ENCODE data around the gene CPNE9.

CPNE9 gene

GRCh38 chr3:9695746-9696145 is 7.9 kb upstream of the CPNE9 start:
- H3K4me3 Mint-ChIP-seq: no peak overlapping the region
- peaks cover 54% of the 10 kb centered on the region for H3K36me3 Mint-ChIP-seq
- ATAC-seq (ENCODE audit: low read depth): no peak
- H3K27ac Mint-ChIP-seq: no peak overlapping the region
- H3K4me1 Mint-ChIP-seq: peaks cover 12% of the 10 kb centered on the region
- H3K9me3 Mint-ChIP-seq: no peaks in the 10 kb centered on the region
- no peaks in the 10 kb centered on the region for H3K27me3 Mint-ChIP-seq
- DNase-seq (ENCODE audit: low spot score in 2 of 2): no peak

GRCh38 chr3:9696480-9697220 is 7.0 kb upstream of the CPNE9 start:
- H3K4me1 Mint-ChIP-seq: peaks cover 5% of the 10 kb centered on the region
- H3K9me3 Mint-ChIP-seq: no peaks in the 10 kb centered on the region
- no peak for ATAC-seq (ENCODE audit: low read depth)
- peaks cover 58% of the 10 kb centered on the region for H3K36me3 Mint-ChIP-seq
- H3K4me3 Mint-ChIP-seq: no peak overlapping the region
- H3K27ac Mint-ChIP-seq: no peak overlapping the region
- DNase-seq (ENCODE audit: low spot score in 2 of 2): no peak
- no peaks in the 10 kb centered on the region for H3K27me3 Mint-ChIP-seq

- peaks cover 7% of the 10 kb centered on the region for H3K4me1 Mint-ChIP-seq
- peaks cover 60% of the 10 kb centered on the region for H3K36me3 Mint-ChIP-seq
- no peaks in the 10 kb centered on the region for H3K9me3 Mint-ChIP-seq
- ATAC-seq (ENCODE audit: low read depth) (no peak), DNase-seq (ENCODE audit: low spot score in 2 of 2) (no peak)
- H3K27ac Mint-ChIP-seq: no peak overlapping the region
- H3K4me3 Mint-ChIP-seq: no peak overlapping the region
- no peaks in the 10 kb centered on the region for H3K27me3 Mint-ChIP-seq
Measured at GRCh38 chr3:9697892-9698291, 5.7 kb upstream of the CPNE9 start.

- Mint-ChIP-seq H3K4me1 (peaks cover 9% of the 10 kb centered on the region), H3K9me3 (no peaks in the 10 kb centered on the region), H3K4me3 (no peak overlapping the region), H3K27ac (no peak overlapping the region), H3K36me3 (peaks cover 60% of the 10 kb centered on the region), H3K27me3 (no peaks in the 10 kb centered on the region)
- DNase-seq (ENCODE audit: low spot score in 2 of 2) (no peak), ATAC-seq (ENCODE audit: low read depth) (no peak)
Measured at GRCh38 chr3:9698293-9698692, 5.3 kb upstream of the CPNE9 start.

- ATAC-seq (ENCODE audit: low read depth) (no peak), DNase-seq (ENCODE audit: low spot score in 2 of 2) (no peak)
- Mint-ChIP-seq H3K36me3 (peaks cover 43% of the 10 kb centered on the region), H3K4me1 (peaks cover 12% of the 10 kb centered on the region), H3K4me3 (no peak overlapping the region), H3K9me3 (no peaks in the 10 kb centered on the region), H3K27me3 (peaks cover 4% of the 10 kb centered on the region), H3K27ac (no peak overlapping the region)
Measured at GRCh38 chr3:9700536-9700935, 3.1 kb upstream of the CPNE9 start.

GRCh38 chr3:9701006-9701405 is 2.6 kb upstream of the CPNE9 start:
- no peak for DNase-seq (ENCODE audit: low spot score in 2 of 2)
- no peak for ATAC-seq (ENCODE audit: low read depth)

GRCh38 chr3:9701711-9702110 is 1.9 kb upstream of the CPNE9 start:
- peaks cover 10% of the 10 kb centered on the region for H3K27me3 Mint-ChIP-seq
- H3K27ac Mint-ChIP-seq: no peak overlapping the region
- H3K4me1 Mint-ChIP-seq: peaks cover 12% of the 10 kb centered on the region
- H3K36me3 Mint-ChIP-seq: peaks cover 43% of the 10 kb centered on the region
- H3K9me3 Mint-ChIP-seq: peaks cover 2% of the 10 kb centered on the region
- no peak for ATAC-seq (ENCODE audit: low read depth)
- no peak for DNase-seq (ENCODE audit: low spot score in 2 of 2)
- no peak overlapping the region for H3K4me3 Mint-ChIP-seq

More at GRCh38 chr3:9701006-9701405, 2.6 kb upstream of the CPNE9 start:
- Mint-ChIP-seq H3K4me3 (no peak overlapping the region), H3K36me3 (peaks cover 39% of the 10 kb centered on the region), H3K27me3 (peaks cover 6% of the 10 kb centered on the region), H3K27ac (no peak overlapping the region), H3K4me1 (peaks cover 12% of the 10 kb centered on the region), H3K9me3 (no peaks in the 10 kb centered on the region)

- Mint-ChIP-seq H3K27ac (no peak overlapping the region), H3K27me3 (peaks cover 11% of the 10 kb centered on the region), H3K36me3 (peaks cover 37% of the 10 kb centered on the region), H3K4me3 (no peak overlapping the region), H3K9me3 (peaks cover 2% of the 10 kb centered on the region), H3K4me1 (peaks cover 12% of the 10 kb centered on the region)
- DNase-seq (ENCODE audit: low spot score in 2 of 2) (no peak), ATAC-seq (ENCODE audit: low read depth) (no peak)
Measured at GRCh38 chr3:9703240-9703639, 393 bp upstream of the CPNE9 start.

- H3K36me3 Mint-ChIP-seq: peaks cover 34% of the 10 kb centered on the region
- peaks cover 2% of the 10 kb centered on the region for H3K9me3 Mint-ChIP-seq
- H3K27me3 Mint-ChIP-seq: peaks cover 11% of the 10 kb centered on the region
- H3K4me3 Mint-ChIP-seq: peak overlapping the region; percentile 65
- ATAC-seq (ENCODE audit: low read depth): peak; percentile 34
- no peak overlapping the region for H3K27ac Mint-ChIP-seq
- H3K4me1 Mint-ChIP-seq: peaks cover 11% of the 10 kb centered on the region
- DNase-seq (ENCODE audit: low spot score in 2 of 2): no peak
Measured at GRCh38 chr3:9704347-9705322, 1.0 kb downstream of the CPNE9 start.

- Mint-ChIP-seq H3K36me3 (peaks cover 13% of the 10 kb centered on the region), H3K27ac (no peak overlapping the region), H3K9me3 (peaks cover 2% of the 10 kb centered on the region), H3K4me3 (no peak overlapping the region), H3K27me3 (peaks cover 14% of the 10 kb centered on the region), H3K4me1 (no peaks in the 10 kb centered on the region)
- ATAC-seq (ENCODE audit: low read depth) (no peak), DNase-seq (ENCODE audit: low spot score in 2 of 2) (no peak)
Measured at GRCh38 chr3:9710174-9710739, 6.6 kb downstream of the CPNE9 start.

GRCh38 chr3:9712415-9712814 is 8.8 kb downstream of the CPNE9 start:
- no peak overlapping the region for H3K27ac Mint-ChIP-seq
- peaks cover 8% of the 10 kb centered on the region for H3K36me3 Mint-ChIP-seq
- H3K4me1 Mint-ChIP-seq: no peaks in the 10 kb centered on the region
- ATAC-seq (ENCODE audit: low read depth): no peak
- H3K9me3 Mint-ChIP-seq: no peaks in the 10 kb centered on the region
- no peak for DNase-seq (ENCODE audit: low spot score in 2 of 2)
- peaks cover 10% of the 10 kb centered on the region for H3K27me3 Mint-ChIP-seq
- no peak overlapping the region for H3K4me3 Mint-ChIP-seq

- H3K36me3 Mint-ChIP-seq: peaks cover 7% of the 10 kb centered on the region
- no peaks in the 10 kb centered on the region for H3K9me3 Mint-ChIP-seq
- no peak overlapping the region for H3K4me3 Mint-ChIP-seq
- no peaks in the 10 kb centered on the region for H3K4me1 Mint-ChIP-seq
- DNase-seq (ENCODE audit: low spot score in 2 of 2): no peak
- ATAC-seq (ENCODE audit: low read depth): no peak
- H3K27me3 Mint-ChIP-seq: peaks cover 13% of the 10 kb centered on the region
- H3K27ac Mint-ChIP-seq: no peak overlapping the region
Measured at GRCh38 chr3:9713142-9713541, 9.5 kb downstream of the CPNE9 start.

GRCh38 chr3:9715136-9715535 is 11.5 kb downstream of the CPNE9 start:
- no peaks in the 10 kb centered on the region for H3K4me1 Mint-ChIP-seq
- peaks cover 13% of the 10 kb centered on the region for H3K27me3 Mint-ChIP-seq
- no peak overlapping the region for H3K4me3 Mint-ChIP-seq
- H3K36me3 Mint-ChIP-seq: peaks cover 4% of the 10 kb centered on the region
- H3K9me3 Mint-ChIP-seq: no peaks in the 10 kb centered on the region
- no peak overlapping the region for H3K27ac Mint-ChIP-seq
- ATAC-seq (ENCODE audit: low read depth) (no peak), DNase-seq (ENCODE audit: low spot score in 2 of 2) (no peak)
